Activated T-helper 1 cell treated with anti-CD3 and anti-CD28 coated beads, Interleukin-2, amount 50 U/mL, for 16 hours (primary cell): ENCODE data around the gene PPP2R5E.
A peak's percentile ranks its signal among the peaks of the same experiment; 100 is the strongest.

Source experiments
- DNase-seq, 2 donors: peaks; one replicate each; pipeline ENCODE4 v3.0.0-alpha.2; 2020; ENCODE audit warnings: low read depth in 1 of 2, low spot score in 1 of 2

PPP2R5E gene

GRCh38 chr14:63435204-63435603 is 108.0 kb downstream of the PPP2R5E start:
- DNase-seq, result no peak

- DNase-seq, result no peak
Observed at GRCh38 chr14:63432888-63433552, 110.2 kb downstream of the PPP2R5E start.

GRCh38 chr14:63432228-63432627 is 110.9 kb downstream of the PPP2R5E start:
- DNase-seq, result no peak

GRCh38 chr14:63431466-63431865 is 111.7 kb downstream of the PPP2R5E start:
- DNase-seq, result no peak

GRCh38 chr14:63428486-63428885 is 114.7 kb downstream of the PPP2R5E start:
- no peak for DNase-seq

- DNase-seq, result no peak
Observed at GRCh38 chr14:63426838-63427352, 116.3 kb downstream of the PPP2R5E start.

- DNase-seq, result no peak
Observed at GRCh38 chr14:63423889-63424288, 119.3 kb downstream of the PPP2R5E start.

GRCh38 chr14:63423381-63423780 is 119.8 kb downstream of the PPP2R5E start:
- DNase-seq, result no peak

- DNase-seq, result no peak
Observed at GRCh38 chr14:63421919-63422318, 121.3 kb downstream of the PPP2R5E start.

GRCh38 chr14:63421226-63421625 is 122.0 kb downstream of the PPP2R5E start:
- DNase-seq, result no peak

GRCh38 chr14:63418020-63418419 is 125.2 kb downstream of the PPP2R5E start:
- no peak for DNase-seq

GRCh38 chr14:63413009-63413408 is 130.2 kb downstream of the PPP2R5E start:
- no peak for DNase-seq

- no peak for DNase-seq
Observed at GRCh38 chr14:63406333-63406732, 136.8 kb downstream of the PPP2R5E start.

- DNase-seq, result no peak
Observed at GRCh38 chr14:63405715-63406114, 137.5 kb downstream of the PPP2R5E start.

- no peak for DNase-seq
Observed at GRCh38 chr14:63404906-63405305, 138.3 kb downstream of the PPP2R5E start.

- DNase-seq, result no peak
Observed at GRCh38 chr14:63401646-63402045, 141.5 kb downstream of the PPP2R5E start.

- DNase-seq, result no peak
Observed at GRCh38 chr14:63398952-63399351, 144.2 kb downstream of the PPP2R5E start.

- no peak for DNase-seq
Observed at GRCh38 chr14:63394841-63395240, 148.3 kb downstream of the PPP2R5E start.

- no peak for DNase-seq
Observed at GRCh38 chr14:63394432-63394831, 148.7 kb downstream of the PPP2R5E start.

- no peak for DNase-seq
Observed at GRCh38 chr14:63393012-63393411, 150.2 kb downstream of the PPP2R5E start.

GRCh38 chr14:63392236-63392635 is 150.9 kb downstream of the PPP2R5E start:
- DNase-seq, result no peak

- DNase-seq, result peak; percentile 6 to 17
Observed at GRCh38 chr14:63388766-63389431, 154.3 kb downstream of the PPP2R5E start.

GRCh38 chr14:63387711-63388110 is 155.5 kb downstream of the PPP2R5E start:
- DNase-seq, result no peak
